ENCODE data around the gene THSD4.
"Not testable (repeated sequence)": the region's sequence is repeated elsewhere in the genome, so short reads cannot be mapped to it uniquely, and the experiment has no call there.

THSD4 gene

DNA sequence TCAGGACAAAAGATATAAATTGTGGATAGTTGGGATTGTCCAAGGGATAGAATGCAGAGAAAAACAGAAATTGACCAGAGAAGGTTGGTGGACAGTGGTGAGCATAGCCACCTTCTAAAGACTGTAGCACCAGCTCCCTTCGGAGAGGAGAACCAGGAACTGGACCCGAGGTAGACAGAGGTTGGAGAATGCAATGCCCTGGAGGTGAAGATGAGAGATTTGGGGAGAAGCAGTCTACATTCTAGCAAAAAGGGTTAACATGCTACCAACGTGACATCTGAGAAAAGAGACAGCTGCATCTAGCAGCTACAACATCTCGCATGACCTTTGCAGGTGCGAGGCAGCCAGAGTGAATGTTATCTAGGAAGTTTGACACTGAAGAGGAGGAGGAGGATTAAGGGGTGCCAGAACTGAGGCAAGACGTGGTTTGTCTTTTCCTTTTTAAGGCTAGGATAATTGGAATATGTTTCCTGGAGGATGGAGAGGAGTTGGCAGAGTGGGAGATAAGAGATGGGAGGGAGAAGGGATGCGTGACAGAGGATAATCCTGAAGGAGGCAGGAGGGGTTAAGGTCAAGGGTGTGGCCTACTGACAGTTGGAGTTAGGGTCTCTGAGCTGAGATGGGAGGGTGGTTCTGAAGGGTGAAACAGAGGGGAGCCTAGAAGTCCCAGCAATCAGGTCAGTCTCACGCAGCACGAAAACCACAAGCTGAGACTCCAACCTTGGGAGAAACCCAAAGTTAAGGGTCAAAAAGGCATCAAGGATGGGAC lies 591.4 kb downstream of the THSD4 start:
- no peak for DNase-seq

DNA sequence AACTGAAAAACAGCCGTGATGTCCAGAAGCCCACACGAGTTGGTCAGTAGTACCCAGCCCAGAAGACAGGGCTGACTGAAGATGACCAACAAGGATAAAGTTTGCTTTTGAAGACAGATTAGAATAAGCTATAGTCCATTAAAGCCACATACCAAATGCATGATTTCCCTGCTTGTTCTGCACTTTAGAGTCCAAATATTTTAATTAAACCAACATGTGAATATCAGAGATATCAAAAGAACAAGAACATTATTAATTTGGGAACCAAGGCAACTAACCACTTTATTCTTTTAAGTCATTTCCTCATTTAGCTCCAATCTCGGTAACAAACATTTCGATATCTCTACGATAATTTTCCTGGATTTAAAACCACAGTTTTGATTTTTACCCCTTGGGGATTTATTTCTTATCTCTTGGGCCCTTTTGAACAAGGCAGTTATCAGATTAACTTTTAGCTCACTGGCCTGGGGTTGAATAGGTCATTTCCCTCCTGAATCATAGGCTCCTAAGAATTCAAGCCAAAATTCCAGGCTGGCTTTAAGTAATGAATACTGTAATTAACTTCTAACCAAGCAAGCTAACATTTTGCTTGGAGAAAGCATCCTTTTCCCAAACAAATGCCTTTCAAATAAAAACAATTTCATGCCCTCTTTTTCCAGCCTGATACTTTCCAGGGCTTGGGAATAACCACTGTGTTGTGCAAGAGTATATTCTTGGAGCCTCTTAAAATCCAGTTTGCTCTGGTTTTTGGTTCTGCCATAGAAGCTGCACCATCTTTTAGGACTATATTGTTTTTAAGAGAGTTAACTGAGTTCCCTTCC lies 592.2 kb downstream of the THSD4 start:
- no peak for DNase-seq

DNA sequence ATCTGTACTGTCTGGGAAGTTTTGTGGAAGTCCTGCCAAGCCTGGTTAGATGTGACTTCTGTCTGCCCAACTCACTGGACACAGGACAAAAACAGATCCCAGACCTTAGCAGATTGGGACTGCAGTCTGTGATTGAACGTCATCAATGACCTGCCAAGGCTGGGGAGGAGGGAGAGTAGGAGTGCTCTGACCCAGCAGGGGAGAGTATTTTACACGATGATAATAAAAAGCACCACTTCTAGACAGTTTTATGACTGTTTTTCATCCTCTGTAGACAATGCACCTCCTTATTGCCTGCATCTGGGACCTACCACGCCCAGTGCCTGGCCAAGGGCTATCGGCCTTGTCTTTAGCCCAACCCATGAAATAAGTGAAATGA lies 592.8 kb downstream of the THSD4 start:
- DNase-seq, result no peak

GRCh38 chr15:71708741-71709140 lies 593.5 kb downstream of the THSD4 start:
- DNase-seq, result no peak

DNA sequence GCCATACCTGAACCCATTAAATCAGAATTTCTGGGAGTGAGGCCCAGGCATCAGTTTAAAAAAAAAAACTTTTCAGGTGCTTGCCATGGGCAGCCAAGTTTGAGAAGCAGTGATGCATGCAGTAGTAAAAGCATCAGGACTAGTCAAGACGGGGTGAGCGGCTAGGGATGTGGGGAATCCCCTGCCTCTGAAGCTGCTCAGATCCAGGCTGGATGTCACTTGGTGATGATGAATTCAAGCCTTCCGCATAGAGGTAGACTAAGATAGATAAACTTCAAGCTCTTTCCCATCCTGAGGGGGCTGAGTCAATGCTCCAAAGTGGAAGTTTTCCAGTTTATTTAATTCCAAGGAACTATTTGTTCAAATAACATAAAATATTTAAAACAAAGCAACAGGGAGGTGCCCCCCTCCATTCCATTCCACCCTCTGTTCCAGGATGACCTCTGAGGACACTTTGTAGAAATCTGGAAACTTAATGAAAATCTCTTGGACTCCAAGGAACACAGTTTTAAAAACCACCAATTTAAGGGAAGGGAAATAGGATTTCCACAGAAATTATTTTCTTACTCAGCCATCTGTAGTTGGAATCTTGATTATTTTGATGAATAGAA lies 594.6 kb downstream of the THSD4 start:
- DNase-seq, result no peak

- DNase-seq, result no peak
Measured at GRCh38 chr15:71712182-71712581, 596.9 kb downstream of the THSD4 start.

DNA sequence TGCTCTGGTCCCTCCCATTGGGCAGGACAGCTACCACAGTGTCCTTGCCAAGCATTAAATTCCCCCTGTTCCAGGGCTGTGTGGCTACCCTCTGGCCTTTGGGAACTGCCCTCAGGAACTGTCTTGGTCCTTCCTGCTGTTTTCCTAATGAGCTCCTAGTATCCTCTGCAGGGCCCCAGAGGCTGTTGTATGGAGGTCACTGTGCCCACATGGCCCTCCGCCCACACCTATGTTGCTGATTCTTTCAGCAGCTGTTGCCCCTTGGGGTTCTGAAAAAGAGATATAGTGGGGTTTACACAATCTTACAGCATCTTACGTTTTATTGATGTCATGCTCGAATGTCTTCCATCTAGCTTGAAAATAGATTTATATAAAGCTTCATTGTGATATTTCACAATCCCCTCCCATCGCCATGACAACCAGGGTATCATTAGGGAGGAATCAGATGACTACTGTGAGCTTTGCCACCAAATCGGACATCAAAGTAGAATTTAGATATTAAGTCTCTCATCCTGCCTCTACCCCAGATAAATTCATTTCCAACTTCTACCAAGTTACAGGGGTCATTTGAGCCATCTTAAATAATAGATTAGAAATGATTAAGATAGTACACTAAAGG lies 598.0 kb downstream of the THSD4 start:
- DNase-seq, result no peak

GRCh38 chr15:71715914-71716313 lies 600.6 kb downstream of the THSD4 start:
- no peak for DNase-seq

GRCh38 chr15:71716990-71717389 lies 601.7 kb downstream of the THSD4 start:
- no peak for DNase-seq

DNA sequence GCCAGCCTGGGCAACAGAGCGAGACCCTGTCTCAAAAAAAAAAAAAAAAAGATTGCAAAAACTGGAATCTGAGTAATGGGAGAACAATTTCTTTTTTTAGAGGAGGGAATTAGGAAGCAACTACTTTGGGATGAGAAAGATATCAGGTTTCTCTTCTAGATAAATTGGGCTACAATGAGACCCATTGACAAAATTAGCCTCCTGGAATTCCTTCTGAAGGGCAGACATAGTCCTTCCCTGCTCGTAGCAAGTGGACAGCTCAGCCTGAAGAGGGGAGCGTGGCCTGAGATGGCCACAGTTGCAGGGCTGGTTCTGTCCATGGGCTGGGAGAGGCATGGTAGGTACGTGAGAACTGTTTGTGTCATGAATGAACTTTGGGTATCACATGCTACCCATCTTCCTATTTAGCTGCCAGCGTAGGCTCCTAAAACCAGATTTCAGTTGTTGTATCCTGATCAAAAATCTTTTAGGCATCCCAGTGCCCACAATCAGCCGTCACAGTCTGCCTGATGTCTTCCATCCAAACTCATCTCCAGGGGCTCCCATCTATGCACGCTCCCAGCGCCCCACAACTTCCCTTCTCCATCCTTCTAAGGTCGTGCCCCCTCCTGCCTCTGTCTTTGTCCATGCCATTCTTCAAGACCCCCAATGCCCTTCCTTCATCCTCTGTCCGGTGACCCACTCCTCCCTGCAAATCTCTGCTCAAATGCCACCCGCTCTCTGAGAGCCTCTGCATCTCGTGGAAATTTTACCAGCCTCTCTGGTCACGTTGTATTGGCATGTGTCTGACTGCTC lies 603.0 kb downstream of the THSD4 start:
- no peak for DNase-seq

DNA sequence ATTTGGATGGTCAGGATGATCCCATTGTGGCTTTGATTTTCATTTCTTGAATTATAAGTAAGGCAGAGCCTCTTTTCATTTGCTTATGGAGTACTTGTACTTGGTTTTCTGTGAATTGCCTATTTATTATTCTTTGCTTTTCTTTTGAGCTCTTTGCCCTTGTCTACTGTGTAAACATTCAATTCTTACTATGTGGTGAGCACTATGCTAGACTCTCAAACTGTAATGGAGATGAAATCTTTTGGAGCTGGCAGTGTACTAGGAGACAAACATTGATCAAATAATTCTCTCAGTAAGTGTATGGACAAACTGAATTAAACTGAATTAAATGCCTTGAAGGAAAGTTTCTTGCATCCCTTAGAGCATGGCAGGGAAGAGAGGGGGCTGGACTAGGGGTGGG lies 608.1 kb downstream of the THSD4 start:
- DNase-seq, result no peak

- DNase-seq, result not testable (repeated sequence)
Measured at GRCh38 chr15:71725207-71725955, 610.1 kb downstream of the THSD4 start.

- DNase-seq, result no peak
Measured at GRCh38 chr15:71728881-71729280, 613.6 kb downstream of the THSD4 start.

DNA sequence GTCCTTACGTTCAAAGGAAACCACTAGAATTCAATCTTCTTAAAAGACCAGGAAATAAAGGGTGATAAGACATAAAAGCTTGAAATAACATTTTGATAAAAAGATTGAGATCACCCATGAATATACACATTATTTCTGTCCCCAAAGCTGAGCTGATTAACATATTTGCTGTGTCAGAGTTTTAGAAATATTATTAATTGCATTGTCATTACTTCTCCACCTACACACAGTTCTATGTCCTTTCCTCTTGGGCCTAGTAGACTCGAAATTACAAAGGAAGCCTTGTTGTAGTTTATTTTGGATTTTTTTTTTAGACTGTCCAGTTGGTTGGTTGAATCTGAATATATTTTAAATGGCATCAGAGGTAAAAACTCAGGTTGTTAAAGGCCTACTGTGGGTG lies 614.0 kb downstream of the THSD4 start:
- no peak for DNase-seq

- DNase-seq, result peak; percentile 8
Measured at GRCh38 chr15:71730277-71731144, 615.2 kb downstream of the THSD4 start.

GRCh38 chr15:71732636-71733035 lies 617.4 kb downstream of the THSD4 start:
- no peak for DNase-seq

DNA sequence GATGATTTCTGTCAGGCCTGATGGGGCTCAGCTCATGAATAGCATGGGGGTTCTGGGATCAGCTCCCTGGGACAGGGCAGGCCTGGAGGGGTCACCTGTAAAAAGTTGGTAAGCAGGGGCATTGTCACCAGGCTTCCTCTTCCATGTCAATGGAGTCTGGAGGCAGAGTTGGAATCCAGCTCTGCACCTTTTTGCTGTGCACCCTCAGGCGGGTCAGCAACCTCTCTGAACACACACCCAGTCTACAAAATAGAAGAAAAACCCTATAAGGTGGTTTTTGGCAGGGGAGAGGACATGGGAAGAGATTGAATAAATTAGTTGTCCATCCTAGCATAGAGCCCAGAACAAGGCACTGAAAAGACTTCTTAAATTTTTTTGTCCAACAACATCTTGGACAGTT lies 617.9 kb downstream of the THSD4 start:
- no peak for DNase-seq

DNA sequence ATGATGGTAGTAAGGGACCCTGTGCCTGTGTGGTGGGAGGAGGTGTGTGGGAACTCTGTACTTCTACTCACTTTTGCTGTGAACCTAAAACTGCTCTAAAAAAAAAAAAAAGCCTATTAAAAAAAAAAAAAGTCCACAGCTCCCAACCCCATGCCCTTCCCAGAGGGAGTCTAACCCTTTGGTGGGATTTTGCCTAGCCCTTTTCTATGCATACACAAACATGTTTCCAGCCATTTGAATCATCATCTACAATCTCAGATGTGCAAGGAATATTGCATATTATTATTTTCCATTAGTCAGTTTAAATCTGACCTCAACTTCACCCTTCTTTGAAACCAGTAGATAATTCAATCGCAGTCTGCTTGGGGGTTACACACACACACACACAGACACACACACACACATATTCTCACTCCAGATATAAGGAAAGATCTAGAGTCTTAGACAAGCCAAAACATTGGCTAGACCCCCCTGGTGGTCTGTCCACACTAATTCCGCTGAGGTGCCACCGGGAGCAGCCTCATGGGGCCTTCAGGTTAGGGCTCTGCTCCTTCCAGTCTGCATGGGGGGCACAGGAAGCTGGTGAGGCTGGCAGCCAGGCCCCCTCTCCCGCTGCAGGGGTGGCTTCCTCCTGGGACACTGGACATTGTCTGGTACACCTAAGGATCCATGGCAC lies 619.6 kb downstream of the THSD4 start:
- no peak for DNase-seq

- no peak for DNase-seq
Measured at GRCh38 chr15:71735385-71735757, 620.1 kb downstream of the THSD4 start.

DNA sequence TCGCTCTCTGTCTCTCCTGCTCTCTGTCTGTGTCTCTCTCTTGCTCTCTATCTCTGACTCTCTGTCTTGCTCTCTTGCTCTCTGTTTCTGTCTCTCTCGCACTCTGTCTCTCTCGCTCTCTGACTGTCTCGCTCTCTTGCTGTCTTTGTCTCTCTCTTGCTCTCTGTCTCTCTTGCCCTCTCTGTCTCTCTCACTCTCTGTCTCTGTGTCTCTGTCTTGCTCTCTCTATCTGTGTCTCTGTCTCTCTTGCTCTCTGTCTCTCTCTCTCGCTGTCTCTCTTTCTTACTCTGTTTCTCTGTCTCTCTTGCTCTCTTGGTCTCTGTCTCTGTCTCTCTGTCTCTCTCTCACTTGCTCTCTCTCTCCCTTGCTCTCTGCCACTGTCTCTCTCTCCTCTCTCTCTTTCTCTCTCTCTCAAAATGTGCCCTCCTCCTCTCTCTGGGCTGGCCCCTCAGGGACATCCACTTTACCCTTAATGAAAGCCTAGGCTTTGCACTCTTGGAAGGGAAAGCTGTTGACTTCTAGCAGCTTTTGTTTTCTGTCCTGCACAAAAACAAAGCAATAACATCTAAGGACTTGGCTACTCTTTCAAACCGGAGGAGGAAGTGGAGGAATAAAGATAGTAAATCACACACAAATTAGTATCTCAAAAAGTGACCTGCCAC lies 621.1 kb downstream of the THSD4 start:
- DNase-seq, result no peak
